GM12873 (cell line): ENCODE results near the gene ZNF511.

Source experiments
- TF ChIP-seq, protein P1 (sequence below): IDR thresholded peaks from 2 replicates; pipeline ENCODE4 v1.5.1; 2012; ENCODE audit warnings: low read depth, mild to moderate bottlenecking, moderate library complexity, low read length, control low read depth; ENCODE audit not compliant: insufficient read depth; ENCODE audit errors: missing control alignments

Gene ZNF511

DNA sequence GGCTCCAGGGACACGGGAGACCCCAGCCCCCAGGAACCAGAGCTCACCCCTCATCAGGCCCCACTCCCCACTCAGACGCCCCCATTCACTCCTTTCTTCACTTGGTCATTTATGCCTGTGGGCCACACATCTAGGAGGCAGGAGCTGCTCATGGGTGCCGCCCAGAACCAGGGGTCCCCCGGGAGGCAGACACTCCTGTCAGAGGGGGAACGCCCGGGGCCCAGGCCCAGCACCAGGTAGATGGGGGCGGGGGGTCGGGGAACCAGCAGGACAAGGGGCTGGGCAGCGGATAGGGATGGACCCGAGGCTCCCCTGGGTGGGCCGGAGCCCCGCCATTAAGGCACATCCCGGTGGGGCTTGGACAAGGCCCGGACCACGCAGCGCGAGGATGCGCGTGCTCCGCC is 16.1 kb downstream of the ZNF511 start:
- TF ChIP-seq, protein P1, sequence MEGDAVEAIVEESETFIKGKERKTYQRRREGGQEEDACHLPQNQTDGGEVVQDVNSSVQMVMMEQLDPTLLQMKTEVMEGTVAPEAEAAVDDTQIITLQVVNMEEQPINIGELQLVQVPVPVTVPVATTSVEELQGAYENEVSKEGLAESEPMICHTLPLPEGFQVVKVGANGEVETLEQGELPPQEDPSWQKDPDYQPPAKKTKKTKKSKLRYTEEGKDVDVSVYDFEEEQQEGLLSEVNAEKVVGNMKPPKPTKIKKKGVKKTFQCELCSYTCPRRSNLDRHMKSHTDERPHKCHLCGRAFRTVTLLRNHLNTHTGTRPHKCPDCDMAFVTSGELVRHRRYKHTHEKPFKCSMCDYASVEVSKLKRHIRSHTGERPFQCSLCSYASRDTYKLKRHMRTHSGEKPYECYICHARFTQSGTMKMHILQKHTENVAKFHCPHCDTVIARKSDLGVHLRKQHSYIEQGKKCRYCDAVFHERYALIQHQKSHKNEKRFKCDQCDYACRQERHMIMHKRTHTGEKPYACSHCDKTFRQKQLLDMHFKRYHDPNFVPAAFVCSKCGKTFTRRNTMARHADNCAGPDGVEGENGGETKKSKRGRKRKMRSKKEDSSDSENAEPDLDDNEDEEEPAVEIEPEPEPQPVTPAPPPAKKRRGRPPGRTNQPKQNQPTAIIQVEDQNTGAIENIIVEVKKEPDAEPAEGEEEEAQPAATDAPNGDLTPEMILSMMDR: no peak

DNA sequence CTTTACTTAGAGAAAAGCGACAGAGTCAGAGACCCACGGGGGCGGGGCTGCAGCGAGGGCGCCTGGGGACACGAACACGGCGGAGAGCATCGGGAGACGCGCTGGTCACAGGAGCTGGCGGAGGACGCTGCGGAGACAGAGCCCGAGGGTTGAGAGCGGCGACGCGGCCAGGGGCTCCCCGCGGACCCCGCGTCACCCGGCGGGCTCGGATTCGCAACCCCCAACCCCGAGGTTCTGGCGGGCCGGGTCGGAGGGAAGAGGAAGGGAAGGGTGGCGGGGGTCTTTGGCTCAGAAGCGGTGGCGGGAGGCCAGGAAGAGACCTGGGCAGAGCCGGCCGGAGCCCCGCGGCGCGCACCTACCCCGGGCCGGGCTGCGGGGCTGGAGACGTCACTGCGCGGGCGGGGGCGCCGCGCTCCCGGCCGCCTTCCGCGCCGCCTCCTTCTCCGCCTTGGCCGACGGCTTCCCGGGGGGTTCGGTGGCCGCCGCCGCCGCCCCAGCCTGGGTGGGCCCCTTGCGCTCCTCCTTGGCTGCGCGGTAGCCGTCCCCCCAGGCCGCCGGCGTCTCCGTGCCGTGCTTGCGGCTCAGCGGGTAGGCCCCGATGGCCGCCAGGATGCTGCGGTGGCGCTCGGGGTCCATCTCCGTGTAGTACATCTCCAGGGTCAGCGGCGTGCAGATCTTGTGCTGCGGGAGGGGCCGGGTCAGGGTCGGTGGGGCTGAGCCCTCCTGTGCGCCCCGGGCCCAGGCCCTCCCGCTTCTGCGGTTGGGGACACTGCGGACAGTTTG is 16.9 kb downstream of the ZNF511 start:
- TF ChIP-seq, protein P1: no peak

- TF ChIP-seq, protein P1: no peak
These were observed 17.5 kb downstream of the ZNF511 start for GRCh38 chr10:133326223-133326551.

DNA sequence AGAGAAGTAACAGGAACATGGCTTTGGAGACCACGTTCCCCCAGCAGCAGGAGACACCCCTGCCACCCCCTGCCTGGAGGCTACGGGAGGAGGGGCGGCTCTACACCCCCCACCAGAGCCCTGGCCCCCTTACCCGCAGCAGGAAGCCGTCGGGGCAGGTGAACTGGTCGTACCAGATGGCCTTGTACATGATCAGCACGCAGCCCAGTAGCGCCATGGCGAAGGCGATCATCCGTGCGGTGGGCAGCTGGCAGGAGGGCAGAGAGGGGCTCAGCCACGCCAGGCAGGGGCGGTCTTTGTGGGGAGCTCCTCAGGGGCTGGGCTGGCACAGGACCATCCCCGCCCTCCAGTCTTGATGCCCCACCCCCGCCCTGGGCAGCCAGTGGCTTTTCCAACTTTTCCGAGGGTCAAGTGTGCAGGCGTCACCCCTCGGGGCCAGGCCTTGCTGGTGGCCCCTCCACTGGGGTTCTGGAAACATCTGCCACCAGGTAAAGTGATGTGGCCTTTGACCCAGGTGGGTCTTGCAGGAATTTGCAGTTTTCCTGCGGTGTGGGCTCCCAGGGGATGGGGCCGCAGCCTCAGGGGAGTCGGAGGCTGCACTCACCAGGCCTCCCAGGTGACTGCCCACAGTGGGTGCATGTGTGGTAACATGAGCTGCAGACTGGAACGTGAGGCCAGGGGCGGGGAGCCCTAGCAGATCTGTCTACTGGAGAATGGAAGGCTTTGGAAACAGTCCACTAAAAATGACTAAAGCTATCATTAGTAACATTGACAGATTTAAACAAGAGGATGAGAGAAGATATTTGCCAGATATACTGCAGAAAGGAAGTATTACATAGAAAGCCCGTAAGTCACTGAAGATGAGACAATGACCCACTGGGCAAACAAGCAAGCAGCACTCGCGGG is 18.3 kb downstream of the ZNF511 start:
- TF ChIP-seq, protein P1: no peak

GRCh38 chr10:133327651-133328357 is 19.1 kb downstream of the ZNF511 start:
- TF ChIP-seq, protein P1: no peak

- TF ChIP-seq, protein P1: no peak
These were observed 19.9 kb downstream of the ZNF511 start for GRCh38 chr10:133328358-133329343.
